OCI-LY7 (cell line): Measurements from ENCODE around the gene CALY. TPM values are rescaled to one million over a fixed set of nuclear protein-coding genes. Genes with fewer than 3 reads are reported as not detected.

Source experiments
- BruUV-seq: library from RNA; stranded (reverse); fragments of 400-500 nt; replicated peaks from 2 replicates; lab custom pipeline; 2021; lab: Mats Ljungman, UMichigan
- CTCF ChIA-PET: fragments of 300-600 bp; sonication (Branson Sonifier 250); formaldehyde crosslinking; loops from one replicate; lab custom pipeline; 2022; ENCODE audit warnings: antibody characterized with exemption; ENCODE audit not compliant: unreplicated experiment; lab: Charles Lee
- POLR2A ChIA-PET: fragments of 300-600 bp; sonication (Branson Sonifier 250); formaldehyde crosslinking; loops from one replicate; lab custom pipeline; 2022; ENCODE audit warnings: antibody characterized with exemption; lab: Charles Lee
- DNase-seq: peaks from one replicate; pipeline ENCODE4 v3.0.0-alpha.2; 2015; ENCODE audit warnings: low spot score
- H2AFZ ChIP-seq: fragments of 200-600 bp; sonication (generic), shearing (Covaris generic); 2 replicates; pipeline ENCODE4 v1.6.1; 2014; ENCODE audit warnings: mild to moderate bottlenecking, antibody characterized with exemption, low read length, moderate library complexity
- H3K27ac ChIP-seq: fragments of 200-600 bp; sonication (generic); 2 replicates; pipeline ENCODE4 v1.5.1; 2014; ENCODE audit warnings: mixed run types, low read depth, mild to moderate bottlenecking, moderate library complexity, low read length, inconsistent platforms; ENCODE audit not compliant: poor library complexity, severe bottlenecking
- H3K36me3 ChIP-seq: fragments of 200-600 bp; sonication (generic); 2 replicates; pipeline ENCODE4 v1.6.1; 2014; ENCODE audit warnings: mild to moderate bottlenecking, antibody characterized with exemption, low read length, moderate library complexity, mixed read lengths; ENCODE audit not compliant: insufficient read depth
- H3K4me1 ChIP-seq: fragments of 200-600 bp; sonication (generic); 2 replicates; pipeline ENCODE4 v1.5.1; 2014; ENCODE audit warnings: mild to moderate bottlenecking, low read length; ENCODE audit not compliant: insufficient read depth, poor library complexity, severe bottlenecking
- H3K4me2 ChIP-seq: fragments of 200-600 bp; sonication (generic); 2 replicates; pipeline ENCODE4 v1.6.1; 2014; ENCODE audit warnings: mild to moderate bottlenecking, low read length
- H3K4me3 ChIP-seq: fragments of 200-600 bp; sonication (generic); 2 replicates; pipeline ENCODE4 v1.5.1; 2014; ENCODE audit warnings: mild to moderate bottlenecking, low read depth, low read length; ENCODE audit not compliant: poor library complexity, severe bottlenecking
- H3K79me2 ChIP-seq: fragments of 200-600 bp; sonication (generic); 2 replicates; pipeline ENCODE4 v1.6.1; 2016; ENCODE audit warnings: low read depth, mild to moderate bottlenecking, low read length, moderate library complexity, mixed read lengths; ENCODE audit not compliant: insufficient read depth
- H3K9me2 ChIP-seq: fragments of 200-600 bp; sonication (generic); 2 replicates; pipeline ENCODE4 v1.6.1; 2016; ENCODE audit warnings: mild to moderate bottlenecking, low read length, mixed read lengths; ENCODE audit not compliant: insufficient read depth
- H3K9me3 ChIP-seq: fragments of 200-600 bp; sonication (generic); 2 replicates; pipeline ENCODE4 v1.6.1; 2014; ENCODE audit warnings: mild to moderate bottlenecking, mixed run types, low read length, mixed read lengths
- H4K20me1 ChIP-seq: fragments of 200-600 bp; sonication (generic); 2 replicates; pipeline ENCODE4 v1.6.1; 2014; ENCODE audit warnings: mild to moderate bottlenecking, antibody characterized with exemption, low read length, moderate library complexity, mixed read lengths; ENCODE audit not compliant: insufficient read depth
- CTCF ChIP-seq: fragments of 200-600 bp; sonication (generic); conservative IDR thresholded peaks from 2 replicates; pipeline ENCODE4 v1.5.1; 2014; ENCODE audit warnings: mild to moderate bottlenecking, antibody characterized with exemption, low read length, moderate library complexity, mixed read lengths
- EZH2phosphoT487 ChIP-seq: fragments of 200-600 bp; sonication (generic); IDR thresholded peaks from 2 replicates; pipeline ENCODE4 v1.6.1; 2018; ENCODE audit warnings: low read depth, borderline replicate concordance, mild to moderate bottlenecking, mixed run types, antibody characterized with exemption, low read length, moderate library complexity, mixed read lengths
- intact Hi-C: fragments of 100-400 bp; cut with micrococcal nuclease; formaldehyde crosslinking; loops from one replicate; pipeline ENCODE4 v1.10.0; 2022; ENCODE audit not compliant: unreplicated experiment
- total RNA-seq, 2 experiments: library from RNA; depleted of rRNA in 1 of 2; stranded (reverse); fragments of >200 nt in 1 of 2; shearing (Covaris generic) in 1 of 2; gene quantifications; 2 replicates each; pipeline ENCODE4 v1.2.3, GENCODE V29; 2014 to 2022

Gene CALY
- total RNA-seq, 2 experiments from 2014 or later: not detected

DNA sequence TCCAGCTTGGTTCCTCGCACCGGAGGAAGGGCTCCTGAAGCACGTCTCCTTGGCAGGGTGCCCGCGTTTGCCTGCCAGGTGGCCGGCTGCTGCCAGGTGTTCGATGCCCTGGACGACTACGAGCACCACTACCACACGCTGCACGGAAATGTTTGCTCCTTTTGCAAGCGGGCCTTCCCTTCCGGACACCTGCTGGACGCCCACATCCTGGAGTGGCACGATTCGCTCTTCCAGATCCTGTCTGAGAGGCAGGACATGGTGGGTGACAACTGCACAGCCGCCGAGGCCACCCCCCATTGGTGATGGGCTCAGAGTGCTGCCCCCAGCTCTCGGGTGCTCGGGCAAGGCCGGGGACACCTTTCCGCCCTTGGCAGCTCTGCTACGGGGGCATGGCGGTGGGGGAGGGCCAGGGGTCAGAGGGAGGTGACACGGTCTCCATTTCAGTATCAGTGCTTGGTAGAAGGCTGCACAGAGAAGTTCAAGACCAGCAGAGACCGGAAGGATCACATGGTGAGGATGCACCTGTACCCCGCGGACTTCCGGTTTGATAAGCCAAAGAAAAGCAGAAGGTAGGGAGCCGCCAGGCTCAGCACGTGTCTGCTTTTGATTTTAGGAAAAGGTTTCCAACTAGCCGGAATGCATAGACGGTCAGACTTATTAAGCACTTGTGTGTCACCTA, 26.8 kb downstream of the CALY start:
- peaks cover 38% of the 10 kb centered on the region for H3K36me3 ChIP-seq
- H2AFZ ChIP-seq: no peak overlapping the region
- DNase-seq: no peak
- H3K9me3 ChIP-seq: no peaks in the 10 kb centered on the region
- H3K27ac ChIP-seq: no peak overlapping the region
- no peaks in the 10 kb centered on the region for H4K20me1 ChIP-seq
- no peak overlapping the region for H3K4me3 ChIP-seq
- H3K9me2 ChIP-seq: no peaks in the 10 kb centered on the region
- no TSS peak for BruUV-seq
- peak overlapping the region; percentile 38; the same call in 1 of the 2 replicates for H3K4me2 ChIP-seq
- intact Hi-C loops: loop anchor here (2.0 to 5.0 kb wide), 3 partner anchors 15 to 82 kb away; partner anchors contain the start of gene MTG1
- TF ChIP-seq CTCF (no peak), EZH2phosphoT487 (no peak)
- H3K4me1 ChIP-seq: peaks cover 28% of the 10 kb centered on the region
- H3K79me2 ChIP-seq: peaks cover 28% of the 10 kb centered on the region
- ChIA-PET POLR2A (interaction anchor here (1.0 kb wide), 1 partner anchor 14 kb away, joined by 9 read pairs; no protein-coding TSS in a partner anchor), CTCF (no interaction called here)

DNA sequence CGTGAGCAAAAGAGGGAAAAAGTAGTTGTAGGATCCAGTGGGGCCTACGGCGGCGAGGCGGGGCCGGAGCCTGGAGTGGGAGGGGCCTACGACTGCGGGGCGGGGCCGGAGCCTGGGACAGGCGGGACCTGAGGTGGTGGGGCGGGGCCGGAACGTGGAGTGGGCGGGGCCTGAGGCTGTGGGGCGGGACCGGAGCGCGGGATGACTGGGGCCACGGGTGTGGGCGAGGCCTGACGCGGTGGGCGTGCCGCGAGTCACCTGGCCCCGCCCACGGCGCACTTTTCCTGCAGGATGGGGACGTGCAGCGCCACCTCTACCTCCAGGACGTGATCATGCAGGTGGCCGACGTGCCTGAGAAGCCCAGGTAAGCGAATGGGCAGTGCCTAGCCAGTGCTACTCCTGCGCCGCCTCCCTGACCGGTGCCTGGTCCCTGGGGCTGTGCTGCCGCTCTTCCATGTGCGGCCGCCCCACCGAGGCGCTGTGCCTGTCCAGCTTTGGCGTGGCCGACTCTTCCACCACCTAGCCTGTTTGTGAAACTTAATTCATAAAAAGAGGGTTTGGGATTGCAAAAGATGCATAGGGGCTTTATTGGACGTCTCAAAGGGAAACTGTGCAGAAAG, 27.5 kb downstream of the CALY start:
- CTCF ChIA-PET: no interaction called here
- peak overlapping the region; percentile 75 for H3K27ac ChIP-seq
- H3K4me2 ChIP-seq: peak overlapping the region; percentile 88; the same call in 1 of the 2 replicates
- H2AFZ ChIP-seq: peak overlapping the region; percentile 63
- H3K9me2 ChIP-seq: no peaks in the 10 kb centered on the region
- BruUV-seq: no TSS peak
- H4K20me1 ChIP-seq: no peaks in the 10 kb centered on the region
- H3K4me3 ChIP-seq: peak overlapping the region; percentile 82
- H3K4me1 ChIP-seq: peaks cover 22% of the 10 kb centered on the region
- TF ChIP-seq CTCF (no peak), EZH2phosphoT487 (no peak)
- intact Hi-C loops: loop anchor here (2.0 to 5.0 kb wide), 3 partner anchors 16 to 83 kb away; partner anchors contain the start of gene MTG1
- DNase-seq: peak; percentile 83
- H3K9me3 ChIP-seq: no peaks in the 10 kb centered on the region
- peaks cover 38% of the 10 kb centered on the region for H3K36me3 ChIP-seq
- peaks cover 31% of the 10 kb centered on the region for H3K79me2 ChIP-seq
- POLR2A ChIA-PET: interaction anchor here (1.0 kb wide), 1 partner anchor 15 kb away, joined by 9 read pairs; no protein-coding TSS in a partner anchor
